Measurements from ENCODE around the gene PPDPF. TPM values are rescaled to one million over a fixed set of nuclear protein-coding genes. Genes with fewer than 3 reads are reported as not detected.
A peak's percentile ranks its signal among the peaks of the same experiment; 100 is the strongest.

PPDPF gene
- total RNA-seq, 1 experiment from 2014 or later = 243 TPM

DNA sequence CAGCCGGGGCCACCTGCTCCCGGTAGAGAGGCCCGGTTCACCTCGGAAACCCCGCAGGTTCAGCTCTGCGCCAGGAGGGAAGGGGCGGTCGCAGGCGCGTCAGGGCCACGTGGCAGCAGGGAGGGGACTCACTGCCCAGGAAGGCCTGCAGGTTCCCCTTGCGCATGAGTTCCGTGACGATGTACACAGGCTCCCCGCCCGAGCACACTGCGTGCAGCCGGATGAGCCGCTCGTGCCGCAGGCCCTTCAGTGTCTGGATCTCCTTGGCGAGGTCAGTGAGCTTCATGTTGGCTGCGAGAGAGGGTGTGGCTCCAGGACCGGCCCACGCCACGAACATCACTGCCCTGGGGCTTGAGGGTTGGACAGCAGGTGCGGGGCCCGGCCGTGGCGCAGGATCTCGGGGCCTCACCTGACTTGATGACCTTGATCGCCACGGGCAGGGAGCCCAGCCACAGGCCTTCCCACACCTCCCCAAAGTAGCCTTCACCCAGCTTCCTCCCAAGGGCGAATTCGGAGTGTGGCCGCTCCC lies 21.5 kb downstream of the PPDPF start:
- no peak overlapping the region for H2AFZ ChIP-seq
- BruUV-seq (replicated peaks) = TSS peak; percentile 40
- H3K9me2 ChIP-seq (ENCODE audit: insufficient read depth) = no peaks in the 10 kb centered on the region
- H3K79me2 ChIP-seq (ENCODE audit: low read depth) = no peaks in the 10 kb centered on the region
- peaks cover 66% of the 10 kb centered on the region for H3K4me1 ChIP-seq (replicated peaks; ENCODE audit: insufficient read depth)
- H3K36me3 ChIP-seq (ENCODE audit: low read depth) = no peaks in the 10 kb centered on the region
- H4K20me1 ChIP-seq (ENCODE audit: insufficient read depth) = no peaks in the 10 kb centered on the region
- intact Hi-C loops (cut with micrococcal nuclease; ENCODE audit: unreplicated experiment) = no loop called here
- POLR2A ChIA-PET (ENCODE audit: unreplicated experiment) = interaction anchor here (0.6 kb wide), 2 partner anchors 169 to 521 kb away, joined by 4 to 11 read pairs; partner anchors contain the start of gene TCEA2
- no peaks in the 10 kb centered on the region for H3K27me3 ChIP-seq (ENCODE audit: insufficient read depth, low read depth)
- H3K4me2 ChIP-seq = peak overlapping the region; percentile 97
- CTCF ChIA-PET = no interaction called here
- peak; percentile 63 for DNase-seq
- peak overlapping the region; percentile 28 for H3K27ac ChIP-seq
- peaks cover 33% of the 10 kb centered on the region; the same call in 1 of the 2 replicates for H3F3A ChIP-seq (ENCODE audit: insufficient read depth, low read depth)
- TF ChIP-seq EZH2 (IDR thresholded peaks at IDR 0.05; ENCODE audit: low read depth) (no peak), CTCF (conservative IDR thresholded peaks at IDR 0.05) (no peak)
- peak overlapping the region; percentile 48 for H3K4me3 ChIP-seq
- no peaks in the 10 kb centered on the region for H3K9me3 ChIP-seq (ENCODE audit: insufficient read depth, low read depth)

GRCh38 chr20:63542696-63543095 lies 22.1 kb downstream of the PPDPF start:
- peak overlapping the region; percentile 48; the same call in 1 of the 2 replicates for H3K4me3 ChIP-seq
- H3K9me3 ChIP-seq (ENCODE audit: insufficient read depth, low read depth) = no peaks in the 10 kb centered on the region
- no peak overlapping the region; the same call in 1 of the 2 replicates for H3K27ac ChIP-seq
- no peaks in the 10 kb centered on the region for H3K36me3 ChIP-seq (ENCODE audit: low read depth)
- intact Hi-C loops (cut with micrococcal nuclease; ENCODE audit: unreplicated experiment) = no loop called here
- POLR2A ChIA-PET (ENCODE audit: unreplicated experiment) = no interaction called here
- H3F3A ChIP-seq (ENCODE audit: insufficient read depth, low read depth) = peaks cover 33% of the 10 kb centered on the region; the same call in 1 of the 2 replicates
- no peak for TF ChIP-seq EZH2 (IDR thresholded peaks at IDR 0.05; ENCODE audit: low read depth)
- no peak for TF ChIP-seq CTCF (conservative IDR thresholded peaks at IDR 0.05)
- H3K4me2 ChIP-seq = peak overlapping the region; percentile 97
- H3K9me2 ChIP-seq (ENCODE audit: insufficient read depth) = no peaks in the 10 kb centered on the region
- no peaks in the 10 kb centered on the region for H4K20me1 ChIP-seq (ENCODE audit: insufficient read depth)
- H3K27me3 ChIP-seq (ENCODE audit: insufficient read depth, low read depth) = no peaks in the 10 kb centered on the region
- DNase-seq = no peak
- no TSS peak for BruUV-seq (replicated peaks)
- CTCF ChIA-PET = no interaction called here
- peaks cover 71% of the 10 kb centered on the region for H3K4me1 ChIP-seq (replicated peaks; ENCODE audit: insufficient read depth)
- H2AFZ ChIP-seq = no peak overlapping the region
- H3K79me2 ChIP-seq (ENCODE audit: low read depth) = no peaks in the 10 kb centered on the region

GRCh38 chr20:63543131-63543530 lies 22.6 kb downstream of the PPDPF start:
- Histone ChIP-seq H3K4me2 (peak overlapping the region; percentile 97), H3K27me3 (ENCODE audit: insufficient read depth, low read depth) (no peaks in the 10 kb centered on the region), H4K20me1 (ENCODE audit: insufficient read depth) (no peaks in the 10 kb centered on the region), H3K79me2 (ENCODE audit: low read depth) (no peaks in the 10 kb centered on the region), H3K9me2 (ENCODE audit: insufficient read depth) (no peaks in the 10 kb centered on the region), H3K36me3 (ENCODE audit: low read depth) (no peaks in the 10 kb centered on the region), H3K4me1 (replicated peaks; ENCODE audit: insufficient read depth) (peaks cover 75% of the 10 kb centered on the region), H3F3A (ENCODE audit: insufficient read depth, low read depth) (peaks cover 33% of the 10 kb centered on the region; the same call in 1 of the 2 replicates), H3K9me3 (ENCODE audit: insufficient read depth, low read depth) (no peaks in the 10 kb centered on the region), H2AFZ (no peak overlapping the region), H3K27ac (no peak overlapping the region), H3K4me3 (peak overlapping the region; percentile 48; the same call in 1 of the 2 replicates)
- POLR2A ChIA-PET (ENCODE audit: unreplicated experiment) = no interaction called here
- intact Hi-C loops (cut with micrococcal nuclease; ENCODE audit: unreplicated experiment) = no loop called here
- TF ChIP-seq EZH2 (IDR thresholded peaks at IDR 0.05; ENCODE audit: low read depth) = no peak
- TF ChIP-seq CTCF (conservative IDR thresholded peaks at IDR 0.05) = no peak
- no TSS peak for BruUV-seq (replicated peaks)
- CTCF ChIA-PET = interaction anchor here (0.6 kb wide), 1 partner anchor 19 kb away, joined by 4 read pairs; no protein-coding TSS in a partner anchor
- DNase-seq = no peak

Measured in PC-9 (cell line).